Heart left ventricle (tissue), 16 donors: Measurements from ENCODE around the gene SLC25A15. TPM values are rescaled to one million over a fixed set of nuclear protein-coding genes. Genes with fewer than 3 reads are reported as not detected.

Source experiments
- ATAC-seq, 4 donors: fragments of 200-7000 bp; cut with Tn5 transposase; one replicate each; pipeline ENCODE4 v1.9.1; 2020 to 2022; ENCODE audit warnings: moderate library complexity in 4 of 4, mild to moderate bottlenecking in 3 of 4, moderate number of reproducible peaks in 1 of 4
- DNase-seq, 5 donors: peaks; one replicate each; pipeline ENCODE4 v3.0.0-alpha.2; 2020
- H3K27ac ChIP-seq, 12 donors: fragments of 200-600 bp; sonication (generic) in 4 of 12; one replicate each; pipeline versions ENCODE4 v1.5.0 to v1.8.0; 2016 to 2022; ENCODE audit warnings: mild to moderate bottlenecking in 2 of 12
- H3K27me3 ChIP-seq, 9 donors: fragments of 200-600 bp; sonication (generic) in 2 of 9; one replicate each; pipeline versions ENCODE4 v1.5.1 to v1.8.0; 2016 to 2022; ENCODE audit warnings: mild to moderate bottlenecking in 3 of 9
- H3K36me3 ChIP-seq, 9 donors: fragments of 200-600 bp; sonication (generic) in 2 of 9; one replicate each; pipeline versions ENCODE4 v1.5.0 to v1.8.0; 2018 to 2022; ENCODE audit warnings: mild to moderate bottlenecking in 2 of 9
- H3K4me1 ChIP-seq, 12 donors: fragments of 200-600 bp; sonication (generic) in 4 of 12; one replicate each; pipeline versions ENCODE4 v1.5.0 to v1.8.0; 2016 to 2022; ENCODE audit warnings: mild to moderate bottlenecking in 3 of 12
- H3K4me3 ChIP-seq, 12 donors: fragments of 200-600 bp; sonication (generic) in 4 of 12; one replicate each; pipeline versions ENCODE4 v1.5.0 to v1.8.0; 2017 to 2022; ENCODE audit warnings: mild to moderate bottlenecking in 9 of 12, moderate library complexity in 4 of 12
- H3K9me3 ChIP-seq, 12 donors: fragments of 200-600 bp; sonication (generic) in 4 of 12; one replicate each; pipeline versions ENCODE4 v1.5.0 to v1.8.0; 2016 to 2022; ENCODE audit warnings: mild to moderate bottlenecking in 1 of 12
- POLR2A ChIP-seq, 2 donors: fragments of 450-650 bp; IDR thresholded peaks; one replicate each; pipeline ENCODE4 v1.6.1; 2017; ENCODE audit warnings: antibody characterized with exemption in 2 of 2, mild to moderate bottlenecking in 2 of 2, moderate library complexity in 2 of 2
- WGBS, 4 donors: extraction: QIAGEN DNeasy Blood & Tissue Kit in 2 of 4; methylation state at CpG; one replicate each; pipeline versions ENCODE4 v1.1.5 to v1.1.7; 2013 to 2018; 5-methylcytosine and 5-hydroxymethylcytosine counted together
- intact Hi-C, 10 donors: fragments of 100-400 bp; cut with DNase I; formaldehyde crosslinking; loops; one replicate each; pipeline versions ENCODE4 v1.11.1 to v1.14.2; 2022
- polyA plus RNA-seq, 2 donors: library from polyadenylated mRNA; stranded (reverse); fragments of 200-250 nt; gene quantifications; one replicate each; pipeline ENCODE4 v1.2.3, GENCODE V29; 2013
- total RNA-seq, 9 donors: library from RNA; depleted of rRNA in 2 of 9; stranded (reverse); fragments of >200 nt in 2 of 9; fragmentation: NEBNext Ultra II Directional in 3 of 9; extraction: Animal tissue kit (Norgen Biotek cat#: 25700) in 3 of 9; gene quantifications; one replicate each; pipeline versions ENCODE4 v1.1.0 to v1.2.4, GENCODE V29; 2016 to 2023
- TF ChIP-seq, protein P1 (sequence below), 12 donors: fragments of 200-600 bp; sonication (generic) in 4 of 12; IDR thresholded peaks; one replicate each; pipeline versions ENCODE4 v1.5.0 to v1.8.0; 2018 to 2022; ENCODE audit warnings: antibody characterized with exemption in 12 of 12, mild to moderate bottlenecking in 5 of 12
- donor health status: ischemic (EF 13 %, LVEDD 7.1; RV severe dilation, severe dysfunction).
- donor health status: healthy with polysubstance abuse.
- donor health status: DM: no; HTN: yes; CAD: no.
- donor health status: DM: no; HTN: no; CAD: no.
- donor health status: ischemic (EF 25% LVEDD 6.9; RV normal size, moderate dysfunction).
- donor health status: ischemic (EF 25% LVEDD 5.7; RV mildly dilated, moderate dysfunction).
- donor health status: healthy.
- donor health status: DM: yes; HTN: yes; CAD: no.
- donor health status: ischemic (EF 35%, LVEDD 5.7; RV mildly dilated, moderate dysfunction).
- donor health status: nonischemic (EF 11% LVEDD 7.7; RV severe dilation, severe dysfunction).
- donor health status: DM: yes; HTN: yes; CAD: no.
- donor health status: PGD.
- donor health status: ischemic (EF 29% LVEDD 5.4; RV normal size, mild dysfunction).
- donor health status: nonischemic (EF 23%, LVEDD 6.1; RV moderate dilation, normal function).

The SLC25A15 gene
- total and polyA plus RNA-seq, 11 donors: 0.84 to 10.4 (median 5.1) TPM

DNA sequence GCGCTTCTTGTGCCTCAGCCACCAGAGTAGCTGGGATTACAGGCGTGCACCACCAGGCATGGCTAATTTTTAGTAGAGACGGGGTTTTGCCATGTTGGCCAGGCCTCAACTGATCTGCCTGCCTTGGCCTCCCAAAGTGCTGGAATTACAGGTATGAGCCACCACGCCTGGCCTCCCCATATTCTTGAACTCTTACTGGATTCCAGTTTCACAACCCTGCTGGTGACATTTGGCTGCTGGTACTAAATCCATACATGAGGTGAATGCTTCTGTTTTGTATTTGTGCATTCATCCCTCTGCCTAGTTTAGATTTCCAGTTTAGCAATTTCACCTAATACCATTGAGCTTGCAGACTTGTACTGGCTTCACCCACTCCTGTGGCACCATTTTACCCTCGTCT, 13.9 kb downstream of the SLC25A15 start:
- intact Hi-C loops: no loop called here
- no peaks in the 10 kb centered on the region for H3K27me3 ChIP-seq
- WGBS, 4 donors: 92 to 99% (median 98%) methylated on average over 5 of the region's 5 CpGs
- no peak overlapping the region for H3K27ac ChIP-seq
- DNase-seq (no peak), ATAC-seq (no peak)
- H3K4me3 ChIP-seq: no peak overlapping the region
- H3K36me3 ChIP-seq: peaks cover 0 to 81% (median 36%) of the 10 kb centered on the region in 9 donors
- H3K4me1 ChIP-seq: no peaks in the 10 kb centered on the region
- TF ChIP-seq POLR2A (IDR thresholded peaks at IDR 0.05): no peak
- TF ChIP-seq, protein P1, sequence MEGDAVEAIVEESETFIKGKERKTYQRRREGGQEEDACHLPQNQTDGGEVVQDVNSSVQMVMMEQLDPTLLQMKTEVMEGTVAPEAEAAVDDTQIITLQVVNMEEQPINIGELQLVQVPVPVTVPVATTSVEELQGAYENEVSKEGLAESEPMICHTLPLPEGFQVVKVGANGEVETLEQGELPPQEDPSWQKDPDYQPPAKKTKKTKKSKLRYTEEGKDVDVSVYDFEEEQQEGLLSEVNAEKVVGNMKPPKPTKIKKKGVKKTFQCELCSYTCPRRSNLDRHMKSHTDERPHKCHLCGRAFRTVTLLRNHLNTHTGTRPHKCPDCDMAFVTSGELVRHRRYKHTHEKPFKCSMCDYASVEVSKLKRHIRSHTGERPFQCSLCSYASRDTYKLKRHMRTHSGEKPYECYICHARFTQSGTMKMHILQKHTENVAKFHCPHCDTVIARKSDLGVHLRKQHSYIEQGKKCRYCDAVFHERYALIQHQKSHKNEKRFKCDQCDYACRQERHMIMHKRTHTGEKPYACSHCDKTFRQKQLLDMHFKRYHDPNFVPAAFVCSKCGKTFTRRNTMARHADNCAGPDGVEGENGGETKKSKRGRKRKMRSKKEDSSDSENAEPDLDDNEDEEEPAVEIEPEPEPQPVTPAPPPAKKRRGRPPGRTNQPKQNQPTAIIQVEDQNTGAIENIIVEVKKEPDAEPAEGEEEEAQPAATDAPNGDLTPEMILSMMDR (IDR thresholded peaks at IDR 0.05): no peak
- no peaks in the 10 kb centered on the region for H3K9me3 ChIP-seq

DNA sequence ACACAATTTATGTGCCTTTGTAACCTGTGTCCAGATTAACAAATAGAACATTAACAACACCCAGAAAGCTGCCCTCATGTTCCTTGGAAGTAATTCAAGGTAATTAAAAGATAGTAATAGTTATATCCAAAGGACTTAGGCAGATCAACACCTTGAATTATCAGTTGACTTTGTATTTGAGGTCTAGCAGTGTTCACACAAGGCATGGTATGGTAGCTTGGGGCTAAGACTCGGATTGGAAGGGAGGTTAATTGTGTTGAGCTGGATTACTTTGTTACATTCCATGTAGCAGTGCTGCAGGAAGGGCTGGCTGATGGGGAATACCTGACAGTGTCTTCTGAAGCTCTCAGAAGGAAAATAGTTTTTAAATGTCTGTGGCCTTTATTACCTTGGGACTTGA, 16.8 kb downstream of the SLC25A15 start:
- Histone ChIP-seq H3K9me3 (no peaks in the 10 kb centered on the region), H3K27me3 (no peaks in the 10 kb centered on the region), H3K27ac (no peak overlapping the region), H3K4me3 (no peak overlapping the region), H3K4me1 (no peaks in the 10 kb centered on the region), H3K36me3 (peaks cover 0 to 77% (median 55%) of the 10 kb centered on the region in 9 donors)
- TF ChIP-seq, protein P1 (IDR thresholded peaks at IDR 0.05): no peak
- no peak for TF ChIP-seq POLR2A (IDR thresholded peaks at IDR 0.05)
- intact Hi-C loops: no loop called here
- no peak for ATAC-seq
- WGBS, 4 donors: 83 to 91% (median 88%) methylated on average over 1 of the region's 1 CpG
- no peak for DNase-seq

DNA sequence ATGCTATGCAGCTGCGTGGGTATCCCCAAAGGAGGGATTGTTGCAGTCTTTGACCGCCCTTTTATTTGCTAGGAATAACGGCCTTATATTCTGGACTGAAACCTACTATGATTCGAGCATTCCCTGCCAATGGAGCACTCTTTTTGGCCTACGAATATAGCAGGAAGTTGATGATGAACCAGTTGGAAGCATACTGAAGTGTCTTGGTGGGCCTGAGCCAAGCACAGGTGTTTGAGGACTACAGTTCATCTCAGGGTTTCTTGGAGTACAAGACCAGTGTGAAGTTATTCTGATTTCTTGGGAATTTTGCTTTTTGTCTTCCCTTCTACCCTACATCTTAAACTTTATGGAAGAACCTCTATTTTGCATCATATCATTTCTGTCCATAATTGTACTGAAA, 20.1 kb downstream of the SLC25A15 start:
- Histone ChIP-seq H3K4me3 (no peak overlapping the region), H3K36me3 (peaks cover 0 to 73% (median 45%) of the 10 kb centered on the region in 9 donors), H3K4me1 (no peaks in the 10 kb centered on the region), H3K27me3 (no peaks in the 10 kb centered on the region), H3K27ac (no peak overlapping the region), H3K9me3 (no peaks in the 10 kb centered on the region)
- no peak for TF ChIP-seq POLR2A (IDR thresholded peaks at IDR 0.05)
- TF ChIP-seq, protein P1 (IDR thresholded peaks at IDR 0.05): no peak
- 87 to 95% (median 93%) methylated on average over 5 of the region's 5 CpGs for WGBS, 4 donors
- ATAC-seq (no peak), DNase-seq (no peak)
- intact Hi-C loops: no loop called here

DNA sequence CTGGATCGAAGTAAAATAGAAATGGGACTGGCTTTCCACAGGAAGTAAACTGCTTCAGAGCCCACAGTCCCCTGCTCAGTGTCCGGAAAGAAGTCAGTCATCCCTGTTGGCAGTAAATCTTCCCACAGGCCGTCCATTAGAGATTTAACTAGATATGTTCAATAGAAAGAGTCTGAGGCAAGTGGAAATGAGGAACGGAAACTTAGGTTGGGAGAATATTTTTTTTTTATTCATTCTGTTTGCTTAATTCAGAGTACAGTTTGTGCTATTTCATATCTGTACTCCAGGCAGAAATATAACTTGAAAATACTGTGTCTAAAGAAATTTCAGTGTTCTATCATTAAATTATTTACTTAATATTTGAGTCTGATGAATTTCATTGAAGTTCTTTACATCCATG, 22.7 kb downstream of the SLC25A15 start:
- no peak for ATAC-seq
- Histone ChIP-seq H3K4me1 (no peaks in the 10 kb centered on the region), H3K36me3 (peaks cover 0 to 56% (median 24%) of the 10 kb centered on the region in 9 donors), H3K9me3 (peaks cover 0 to 22% (median 0%) of the 10 kb centered on the region in 12 donors), H3K4me3 (no peak overlapping the region), H3K27ac (no peak overlapping the region), H3K27me3 (no peaks in the 10 kb centered on the region)
- 74 to 87% (median 80%) methylated on average over 4 of the region's 4 CpGs for WGBS, 4 donors
- intact Hi-C loops: no loop called here
- no peak for DNase-seq
- TF ChIP-seq POLR2A (IDR thresholded peaks at IDR 0.05): no peak
- TF ChIP-seq, protein P1 (IDR thresholded peaks at IDR 0.05): no peak
